Measurements from ENCODE around the gene MBNL1.

Gene MBNL1

GRCh38 chr3:152458376-152459117, 189.8 kb downstream of the MBNL1 start:
- no peak for DNase-seq (ENCODE audit: low read depth)
- H3K4me3 ChIP-seq (ENCODE audit: control insufficient read depth, low read depth, low read length): no peak overlapping the region
- TF ChIP-seq, protein P1, sequence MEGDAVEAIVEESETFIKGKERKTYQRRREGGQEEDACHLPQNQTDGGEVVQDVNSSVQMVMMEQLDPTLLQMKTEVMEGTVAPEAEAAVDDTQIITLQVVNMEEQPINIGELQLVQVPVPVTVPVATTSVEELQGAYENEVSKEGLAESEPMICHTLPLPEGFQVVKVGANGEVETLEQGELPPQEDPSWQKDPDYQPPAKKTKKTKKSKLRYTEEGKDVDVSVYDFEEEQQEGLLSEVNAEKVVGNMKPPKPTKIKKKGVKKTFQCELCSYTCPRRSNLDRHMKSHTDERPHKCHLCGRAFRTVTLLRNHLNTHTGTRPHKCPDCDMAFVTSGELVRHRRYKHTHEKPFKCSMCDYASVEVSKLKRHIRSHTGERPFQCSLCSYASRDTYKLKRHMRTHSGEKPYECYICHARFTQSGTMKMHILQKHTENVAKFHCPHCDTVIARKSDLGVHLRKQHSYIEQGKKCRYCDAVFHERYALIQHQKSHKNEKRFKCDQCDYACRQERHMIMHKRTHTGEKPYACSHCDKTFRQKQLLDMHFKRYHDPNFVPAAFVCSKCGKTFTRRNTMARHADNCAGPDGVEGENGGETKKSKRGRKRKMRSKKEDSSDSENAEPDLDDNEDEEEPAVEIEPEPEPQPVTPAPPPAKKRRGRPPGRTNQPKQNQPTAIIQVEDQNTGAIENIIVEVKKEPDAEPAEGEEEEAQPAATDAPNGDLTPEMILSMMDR (conservative IDR thresholded peaks at IDR 0.05; ENCODE audit: control insufficient read depth, insufficient read depth, low read depth, low read length): no peak

DNA sequence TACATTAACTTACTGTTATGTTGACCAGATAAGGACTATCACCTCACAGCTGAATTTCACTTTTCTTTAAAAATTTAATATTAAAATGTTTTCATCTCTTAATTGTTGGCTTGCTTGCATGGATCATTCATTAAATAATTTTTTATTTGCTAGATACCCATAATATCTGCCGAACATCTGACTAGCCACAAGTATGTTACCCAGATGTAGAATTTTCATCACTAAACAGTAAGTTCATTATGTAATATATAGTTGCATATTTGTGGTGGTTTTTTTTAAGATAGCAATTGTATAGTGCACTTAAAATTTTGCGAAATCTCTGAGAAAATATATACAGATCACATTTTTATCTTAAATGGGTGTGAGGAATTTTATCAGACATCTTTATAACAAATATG, 190.4 kb downstream of the MBNL1 start:
- DNase-seq (ENCODE audit: low read depth): no peak
- TF ChIP-seq, protein P1 (conservative IDR thresholded peaks at IDR 0.05; ENCODE audit: control insufficient read depth, insufficient read depth, low read depth, low read length): no peak
- H3K4me3 ChIP-seq (ENCODE audit: control insufficient read depth, low read depth, low read length): no peak overlapping the region

DNA sequence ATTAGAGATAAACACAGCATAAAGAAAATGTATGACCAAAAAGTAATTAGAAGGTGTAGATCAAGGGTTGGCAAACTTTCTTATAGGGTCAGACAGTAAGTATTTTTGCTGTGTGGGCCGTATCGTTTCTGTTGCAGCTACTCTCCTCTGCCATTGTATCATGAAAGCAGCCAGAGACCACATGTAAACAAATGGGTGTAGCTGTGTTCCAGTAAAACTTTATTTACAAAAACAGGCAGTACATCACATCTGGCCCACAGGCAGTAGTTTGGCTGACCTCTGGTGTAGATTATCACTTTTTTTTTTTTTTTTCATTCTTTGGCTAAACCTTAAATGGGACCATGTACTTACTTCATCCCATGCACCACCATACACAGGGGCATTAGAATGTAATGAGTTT, 190.8 kb downstream of the MBNL1 start:
- no peak for DNase-seq (ENCODE audit: low read depth)
- TF ChIP-seq, protein P1 (conservative IDR thresholded peaks at IDR 0.05; ENCODE audit: control insufficient read depth, insufficient read depth, low read depth, low read length): no peak
- H3K4me3 ChIP-seq (ENCODE audit: control insufficient read depth, low read depth, low read length): no peak overlapping the region

DNA sequence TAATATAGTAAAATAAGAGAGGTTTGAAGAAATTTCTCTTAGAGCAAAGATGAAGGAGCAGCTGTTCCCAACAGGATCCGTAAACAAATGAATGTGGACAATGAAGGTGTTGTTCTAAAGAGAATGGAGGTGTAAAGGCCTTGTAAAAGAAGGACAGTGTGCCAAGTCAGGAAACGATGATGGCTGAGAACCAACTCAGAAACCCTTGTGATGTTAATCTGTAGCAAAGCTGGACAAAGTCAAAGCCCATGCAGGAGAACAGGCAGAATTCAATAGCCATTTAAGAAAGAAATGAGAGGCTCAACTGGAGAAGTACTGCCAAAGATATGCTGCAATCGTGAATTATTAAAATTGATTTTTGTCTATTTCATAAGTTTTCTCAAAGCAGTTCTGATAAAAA, 192.2 kb downstream of the MBNL1 start:
- no peak for DNase-seq (ENCODE audit: low read depth)
- TF ChIP-seq, protein P1 (conservative IDR thresholded peaks at IDR 0.05; ENCODE audit: control insufficient read depth, insufficient read depth, low read depth, low read length): no peak
- H3K4me3 ChIP-seq (ENCODE audit: control insufficient read depth, low read depth, low read length): no peak overlapping the region

DNA sequence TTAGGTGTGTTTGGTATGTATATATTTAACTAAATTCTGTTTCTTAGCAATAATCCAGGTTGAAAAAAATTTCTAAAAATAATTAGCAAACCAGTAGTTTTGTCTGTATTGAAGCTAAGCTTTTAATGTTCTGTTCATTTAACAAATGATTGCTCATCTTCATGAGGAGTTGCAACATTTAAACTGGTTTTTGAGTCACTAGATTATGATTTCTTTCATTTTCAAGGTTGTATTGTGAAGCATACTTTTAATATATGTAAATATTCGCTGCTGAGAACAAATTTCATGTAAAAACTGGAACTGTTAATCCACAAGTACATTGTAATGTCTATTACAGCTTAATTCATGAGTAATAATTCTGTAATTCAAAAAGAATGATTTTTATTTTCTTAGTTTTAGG, 192.7 kb downstream of the MBNL1 start:
- no peak for DNase-seq (ENCODE audit: low read depth)
- TF ChIP-seq, protein P1 (conservative IDR thresholded peaks at IDR 0.05; ENCODE audit: control insufficient read depth, insufficient read depth, low read depth, low read length): no peak
- no peak overlapping the region for H3K4me3 ChIP-seq (ENCODE audit: control insufficient read depth, low read depth, low read length)

GRCh38 chr3:152466784-152467183, 198.1 kb downstream of the MBNL1 start:
- TF ChIP-seq, protein P1 (conservative IDR thresholded peaks at IDR 0.05; ENCODE audit: control insufficient read depth, insufficient read depth, low read depth, low read length): peak; percentile 59
- H3K4me3 ChIP-seq (ENCODE audit: control insufficient read depth, low read depth, low read length): no peak overlapping the region
- peak; percentile 79 for DNase-seq (ENCODE audit: low read depth)
